ENCODE data around the gene NYNRIN. TPM values are rescaled to one million over a fixed set of nuclear protein-coding genes. Genes with fewer than 3 reads are reported as not detected.
A peak's percentile ranks its signal among the peaks of the same experiment; 100 is the strongest.

Gene NYNRIN
- total RNA-seq, 1 donor from 2014 or later, result 23.1 TPM

DNA sequence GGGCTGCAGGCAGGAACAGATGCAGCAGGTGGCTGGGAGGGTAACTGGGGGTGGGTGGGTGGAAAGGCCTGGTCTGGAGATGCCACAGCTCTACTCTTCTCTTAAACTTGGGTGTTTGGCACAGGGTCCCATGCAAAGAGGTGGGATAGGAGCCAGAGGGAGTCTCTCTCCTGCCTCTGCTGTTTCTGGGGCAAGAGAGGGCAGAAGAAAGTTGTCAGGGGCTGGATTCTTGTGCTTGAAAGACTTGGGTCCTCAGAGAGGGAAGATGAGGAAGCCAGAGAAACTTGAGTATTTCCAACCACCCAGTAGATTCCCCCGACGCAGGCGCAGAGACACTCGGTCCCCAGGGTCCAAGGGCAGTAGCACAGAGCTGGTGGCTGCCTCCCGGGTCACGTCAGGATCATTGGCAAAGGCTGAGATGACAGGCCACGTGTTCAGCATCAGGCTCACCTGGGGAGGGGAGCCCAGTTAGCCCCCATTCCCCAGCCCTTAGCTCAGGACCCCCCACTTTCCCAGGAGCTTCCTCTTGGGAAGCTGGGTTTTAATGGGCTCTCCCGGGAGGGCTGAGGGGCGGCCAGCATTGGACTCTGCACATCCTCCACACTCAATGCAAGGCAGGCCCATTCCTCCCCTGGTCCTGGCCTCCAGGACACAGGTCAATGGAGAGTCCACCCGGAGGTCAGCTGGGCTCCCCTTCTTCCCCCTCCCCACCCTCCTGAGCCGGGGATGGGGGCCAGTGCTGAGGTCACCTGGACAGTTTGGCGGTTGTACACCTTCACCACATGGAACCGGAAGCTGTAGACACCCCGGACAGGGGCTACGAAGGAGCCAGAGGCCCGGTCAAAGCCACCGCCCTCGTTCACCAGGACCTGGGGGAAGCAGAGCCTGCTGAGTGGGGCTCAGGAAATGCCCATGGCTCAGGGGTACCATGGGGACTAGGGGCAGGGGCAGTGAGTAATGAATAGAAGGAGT is 29.0 kb downstream of the NYNRIN start:
- Histone ChIP-seq H3K4me3 (no peak overlapping the region), H3K27ac (no peak overlapping the region), H3K9me3 (no peaks in the 10 kb centered on the region), H3K27me3 (no peaks in the 10 kb centered on the region), H3K36me3 (peaks cover 8 to 10% of the 10 kb centered on the region in 2 donors), H3K4me1 (peaks cover 5 to 23% of the 10 kb centered on the region in 2 donors)
- peak in 1 of 2 donors; percentile 65 for DNase-seq (ENCODE audit: low spot score in 2 of 2)
- TF ChIP-seq, protein P1, sequence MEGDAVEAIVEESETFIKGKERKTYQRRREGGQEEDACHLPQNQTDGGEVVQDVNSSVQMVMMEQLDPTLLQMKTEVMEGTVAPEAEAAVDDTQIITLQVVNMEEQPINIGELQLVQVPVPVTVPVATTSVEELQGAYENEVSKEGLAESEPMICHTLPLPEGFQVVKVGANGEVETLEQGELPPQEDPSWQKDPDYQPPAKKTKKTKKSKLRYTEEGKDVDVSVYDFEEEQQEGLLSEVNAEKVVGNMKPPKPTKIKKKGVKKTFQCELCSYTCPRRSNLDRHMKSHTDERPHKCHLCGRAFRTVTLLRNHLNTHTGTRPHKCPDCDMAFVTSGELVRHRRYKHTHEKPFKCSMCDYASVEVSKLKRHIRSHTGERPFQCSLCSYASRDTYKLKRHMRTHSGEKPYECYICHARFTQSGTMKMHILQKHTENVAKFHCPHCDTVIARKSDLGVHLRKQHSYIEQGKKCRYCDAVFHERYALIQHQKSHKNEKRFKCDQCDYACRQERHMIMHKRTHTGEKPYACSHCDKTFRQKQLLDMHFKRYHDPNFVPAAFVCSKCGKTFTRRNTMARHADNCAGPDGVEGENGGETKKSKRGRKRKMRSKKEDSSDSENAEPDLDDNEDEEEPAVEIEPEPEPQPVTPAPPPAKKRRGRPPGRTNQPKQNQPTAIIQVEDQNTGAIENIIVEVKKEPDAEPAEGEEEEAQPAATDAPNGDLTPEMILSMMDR (IDR thresholded peaks at IDR 0.05), result no peak
- intact Hi-C loops (cut with DNase I), result loop anchor here (2.0 kb wide), 1 partner anchor 29 kb away; the partner anchor contains the start of gene NYNRIN

GRCh38 chr14:24428628-24429394 is 30.0 kb downstream of the NYNRIN start:
- peak overlapping the region; percentile 88 to 96 for H3K27ac ChIP-seq
- peak overlapping the region; percentile 78 to 92 for H3K4me3 ChIP-seq
- H3K9me3 ChIP-seq, result no peaks in the 10 kb centered on the region
- H3K27me3 ChIP-seq, result no peaks in the 10 kb centered on the region
- TF ChIP-seq, protein P1 (IDR thresholded peaks at IDR 0.05), result no peak
- peaks cover 18% of the 10 kb centered on the region in 2 donors for H3K36me3 ChIP-seq
- intact Hi-C loops (cut with DNase I), result loop anchor here (1.0 to 2.0 kb wide), 2 partner anchors 13 to 30 kb away; partner anchors contain the start of genes NYNRIN and SDR39U1
- H3K4me1 ChIP-seq, result peaks cover 5 to 23% of the 10 kb centered on the region in 2 donors
- DNase-seq (ENCODE audit: low spot score in 2 of 2), result peak in 1 of 2 donors; percentile 69

DNA sequence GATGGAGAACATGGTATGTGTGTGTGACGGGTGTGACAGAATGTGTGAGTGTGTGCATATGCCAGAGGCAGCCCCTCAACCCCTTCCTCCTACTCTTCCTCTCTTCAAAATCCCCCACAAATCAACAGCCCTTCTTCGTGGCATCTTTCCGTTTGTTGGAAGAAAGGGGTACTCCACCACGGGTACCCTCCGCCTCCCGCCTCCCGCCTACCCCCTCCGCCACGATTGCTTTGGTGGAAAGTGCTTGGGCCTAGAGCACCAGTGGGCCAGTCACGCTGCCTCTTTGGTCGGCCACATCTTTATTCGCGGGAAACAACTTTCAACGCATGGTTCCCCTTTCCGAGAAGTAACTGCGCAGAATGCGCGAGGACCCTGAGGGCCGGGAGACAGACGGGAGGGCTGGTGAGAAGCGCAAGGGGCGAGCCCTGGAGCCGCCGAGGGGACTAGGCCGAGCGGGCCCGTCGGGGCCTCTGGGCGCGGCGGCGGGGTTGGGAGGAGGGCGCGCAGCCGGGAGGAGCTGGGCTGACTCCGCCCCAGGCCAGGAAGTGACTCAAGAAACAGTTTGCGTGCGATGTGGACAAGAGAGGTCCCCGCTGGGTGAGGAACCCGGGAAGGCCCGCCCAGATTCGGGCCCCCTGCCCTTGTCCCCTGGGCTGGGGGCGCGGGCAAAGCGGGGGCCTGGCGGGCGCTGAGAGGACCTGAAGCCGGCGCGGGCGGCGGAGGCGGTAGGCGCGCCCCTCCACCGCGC is 30.8 kb downstream of the NYNRIN start, which contains the start of the genes CBLN3 and KHNYN:
Gene CBLN3 (minus strand): TSS at position 274 of the 748 bp plus-strand sequence. CDS start 614 bp downstream, outside the sequence.
Gene KHNYN (plus strand): TSS at position 560 of the 748 bp plus-strand sequence. CDS start 777 bp downstream, outside the sequence.
- peaks cover 22 to 25% of the 10 kb centered on the region in 2 donors for H3K36me3 ChIP-seq
- TF ChIP-seq, protein P1 (IDR thresholded peaks at IDR 0.05), result no peak
- no peaks in the 10 kb centered on the region for H3K9me3 ChIP-seq
- intact Hi-C loops (cut with DNase I), result loop anchor here (1.0 to 10.0 kb wide), 5 partner anchors 13 to 1065 kb away; partner anchors contain the start of genes EFS, NYNRIN, SDR39U1 and TINF2
- no peaks in the 10 kb centered on the region for H3K27me3 ChIP-seq
- DNase-seq (ENCODE audit: low spot score in 2 of 2), result peak; percentile 71 to 95
- peak within 1 kb of the TSS; percentile 78 to 92 for H3K4me3 ChIP-seq
- H3K27ac ChIP-seq, result peak within 1 kb of the TSS; percentile 88 to 96
- H3K4me1 ChIP-seq, result peaks cover 5 to 23% of the 10 kb centered on the region in 2 donors

DNA sequence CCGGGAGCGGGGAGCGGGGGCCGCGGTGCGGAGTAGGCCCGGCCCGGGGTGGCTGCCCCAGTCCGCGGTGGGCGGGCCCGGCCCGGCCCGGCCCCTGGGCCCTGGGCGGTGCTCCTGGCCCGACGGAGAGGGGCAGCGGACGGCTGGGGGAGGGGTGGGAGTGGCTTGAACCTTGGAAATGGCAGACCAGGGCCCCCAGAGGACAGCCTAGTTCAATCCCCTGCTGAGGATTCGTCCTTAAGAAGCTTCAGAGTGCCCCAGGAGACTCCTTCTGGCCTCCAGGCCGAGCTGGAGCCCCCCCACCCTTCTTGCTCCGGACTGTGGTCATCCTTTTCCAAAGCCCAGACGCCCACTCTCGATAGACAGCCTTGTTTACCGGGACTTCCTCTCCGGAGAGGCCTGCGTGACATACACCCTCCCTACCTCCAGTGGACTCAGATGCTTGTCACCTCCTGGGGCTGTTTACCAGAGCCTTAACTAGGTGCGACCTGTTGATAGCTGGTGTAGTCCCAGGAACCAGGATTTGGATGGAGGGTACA is 31.4 kb downstream of the NYNRIN start:
- Histone ChIP-seq H3K4me3 (peak overlapping the region; percentile 78 to 92), H3K27me3 (no peaks in the 10 kb centered on the region), H3K27ac (peak overlapping the region; percentile 88 to 96), H3K9me3 (no peaks in the 10 kb centered on the region), H3K36me3 (peaks cover 24 to 28% of the 10 kb centered on the region in 2 donors), H3K4me1 (peaks cover 5 to 23% of the 10 kb centered on the region in 2 donors)
- intact Hi-C loops (cut with DNase I), result loop anchor here (1.0 to 10.0 kb wide), 3 partner anchors 64 to 1065 kb away; partner anchors contain the start of genes EFS and TINF2
- TF ChIP-seq, protein P1 (IDR thresholded peaks at IDR 0.05), result no peak
- DNase-seq (ENCODE audit: low spot score in 2 of 2), result peak in 1 of 2 donors; percentile 90
